Left ventricle myocardium superior (tissue), 1 donor: ENCODE results near the gene DRGX. TPM values are rescaled to one million over a fixed set of nuclear protein-coding genes. Genes with fewer than 3 reads are reported as not detected.

Experiments
- ATAC-seq: fragments of 200-7000 bp; cut with Tn5 transposase; one replicate; pipeline ENCODE4 v1.9.1; 2020; ENCODE audit warnings: mild to moderate bottlenecking, moderate library complexity
- DNase-seq: peaks from one replicate; pipeline ENCODE4 v3.0.0-alpha.2; 2020
- intact Hi-C: fragments of 100-400 bp; cut with micrococcal nuclease; formaldehyde crosslinking; loops from one replicate; pipeline ENCODE4 v1.11.0; 2022
- total RNA-seq: library from RNA; stranded (reverse); fragmentation: NEBNext Ultra II Directional; extraction: Animal tissue kit (Norgen Biotek cat#: 25700); gene quantifications from one replicate; pipeline ENCODE4 v1.2.1, GENCODE V29; 2021
- donor health status: DM: no; HTN: yes; CAD: no; lungs with severe emphysema.

Gene DRGX
- total RNA-seq, 1 donor from 2014 or later: not detected

- no peak for ATAC-seq
- intact Hi-C loops: no loop called here
- DNase-seq: no peak
These were observed 67.3 kb downstream of the DRGX start for GRCh38 chr10:49328401-49329145.

GRCh38 chr10:49327036-49327813 is 68.7 kb downstream of the DRGX start:
- DNase-seq (no peak), ATAC-seq (no peak)
- intact Hi-C loops: no loop called here

GRCh38 chr10:49325916-49326783 is 69.7 kb downstream of the DRGX start:
- intact Hi-C loops: no loop called here
- ATAC-seq: no peak
- DNase-seq: no peak

- no peak for DNase-seq
- ATAC-seq: no peak
- intact Hi-C loops: no loop called here
These were observed 70.6 kb downstream of the DRGX start for GRCh38 chr10:49325131-49325915.

GRCh38 chr10:49324711-49325110 is 71.2 kb downstream of the DRGX start:
- ATAC-seq (no peak), DNase-seq (no peak)
- intact Hi-C loops: no loop called here

- ATAC-seq (no peak), DNase-seq (no peak)
- intact Hi-C loops: no loop called here
These were observed 72.0 kb downstream of the DRGX start for GRCh38 chr10:49323896-49324270.

- DNase-seq: peak; percentile 61
- ATAC-seq: peak; percentile 87
- intact Hi-C loops: no loop called here
These were observed 72.6 kb downstream of the DRGX start for GRCh38 chr10:49323171-49323895.

- DNase-seq (no peak), ATAC-seq (no peak)
- intact Hi-C loops: no loop called here
These were observed 73.3 kb downstream of the DRGX start for GRCh38 chr10:49322371-49323170.

GRCh38 chr10:49321021-49321420 is 74.9 kb downstream of the DRGX start:
- DNase-seq (no peak), ATAC-seq (no peak)
- intact Hi-C loops: no loop called here

- intact Hi-C loops: no loop called here
- DNase-seq (no peak), ATAC-seq (no peak)
These were observed 75.7 kb downstream of the DRGX start for GRCh38 chr10:49320191-49320590.

- no peak for ATAC-seq
- intact Hi-C loops: no loop called here
- no peak for DNase-seq
These were observed 76.7 kb downstream of the DRGX start for GRCh38 chr10:49319206-49319605.

GRCh38 chr10:49318755-49319154 is 77.1 kb downstream of the DRGX start:
- DNase-seq (no peak), ATAC-seq (no peak)
- intact Hi-C loops: no loop called here

- ATAC-seq (no peak), DNase-seq (no peak)
- intact Hi-C loops: no loop called here
These were observed 77.9 kb downstream of the DRGX start for GRCh38 chr10:49318028-49318427.

GRCh38 chr10:49314806-49315205 is 81.1 kb downstream of the DRGX start:
- no peak for DNase-seq
- no peak for ATAC-seq
- intact Hi-C loops: no loop called here
